Measurements from ENCODE around the gene PDZRN3. TPM values are rescaled to one million over a fixed set of nuclear protein-coding genes. Genes with fewer than 3 reads are reported as not detected.

PDZRN3 gene
- total RNA-seq, 1 experiment from 2014 or later = 12.5 TPM

- ChIA-PET CTCF (no interaction called here), POLR2A (no interaction called here)
- peaks cover 6% of the 10 kb centered on the region for H3K36me3 Mint-ChIP-seq (ENCODE audit: insufficient read depth, unreplicated experiment)
- H3K9me3 Mint-ChIP-seq (ENCODE audit: unreplicated experiment) = no peaks in the 10 kb centered on the region
- peaks cover 33% of the 10 kb centered on the region for H3K4me1 ChIP-seq
- peaks cover 2% of the 10 kb centered on the region; the same call in 1 of the 2 replicates for H3K36me3 ChIP-seq (ENCODE audit: control insufficient read depth, insufficient read depth, low read length)
- TF ChIP-seq, protein P1, sequence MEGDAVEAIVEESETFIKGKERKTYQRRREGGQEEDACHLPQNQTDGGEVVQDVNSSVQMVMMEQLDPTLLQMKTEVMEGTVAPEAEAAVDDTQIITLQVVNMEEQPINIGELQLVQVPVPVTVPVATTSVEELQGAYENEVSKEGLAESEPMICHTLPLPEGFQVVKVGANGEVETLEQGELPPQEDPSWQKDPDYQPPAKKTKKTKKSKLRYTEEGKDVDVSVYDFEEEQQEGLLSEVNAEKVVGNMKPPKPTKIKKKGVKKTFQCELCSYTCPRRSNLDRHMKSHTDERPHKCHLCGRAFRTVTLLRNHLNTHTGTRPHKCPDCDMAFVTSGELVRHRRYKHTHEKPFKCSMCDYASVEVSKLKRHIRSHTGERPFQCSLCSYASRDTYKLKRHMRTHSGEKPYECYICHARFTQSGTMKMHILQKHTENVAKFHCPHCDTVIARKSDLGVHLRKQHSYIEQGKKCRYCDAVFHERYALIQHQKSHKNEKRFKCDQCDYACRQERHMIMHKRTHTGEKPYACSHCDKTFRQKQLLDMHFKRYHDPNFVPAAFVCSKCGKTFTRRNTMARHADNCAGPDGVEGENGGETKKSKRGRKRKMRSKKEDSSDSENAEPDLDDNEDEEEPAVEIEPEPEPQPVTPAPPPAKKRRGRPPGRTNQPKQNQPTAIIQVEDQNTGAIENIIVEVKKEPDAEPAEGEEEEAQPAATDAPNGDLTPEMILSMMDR (IDR thresholded peaks at IDR 0.05; ENCODE audit: insufficient read depth in 1 of 2, low read depth in 1 of 2, low read length in 1 of 2, severe bottlenecking in 1 of 2, unreplicated experiment in 1 of 2) = no peak
- intact Hi-C loops (cut with micrococcal nuclease; ENCODE audit: unreplicated experiment) = loop anchor here (1.0 kb wide), 1 partner anchor 8 kb away; no protein-coding TSS in a partner anchor
- H3K4me3 ChIP-seq (ENCODE audit: low read depth, low read length) = no peak overlapping the region
- H3K27me3 Mint-ChIP-seq (ENCODE audit: insufficient read depth, unreplicated experiment) = no peaks in the 10 kb centered on the region
- no peak for DNase-seq
- no peak overlapping the region for H3K27ac Mint-ChIP-seq (ENCODE audit: unreplicated experiment)
- BruUV-seq (replicated peaks) = no TSS peak
- no peaks in the 10 kb centered on the region for H3K9me3 ChIP-seq
- no peaks in the 10 kb centered on the region for H3K27me3 ChIP-seq (replicated peaks; ENCODE audit: control insufficient read depth, insufficient read depth, low read length)
- H3K4me3 Mint-ChIP-seq (ENCODE audit: unreplicated experiment) = no peak overlapping the region
- peaks cover 20% of the 10 kb centered on the region for H3K4me1 Mint-ChIP-seq (ENCODE audit: low read depth, unreplicated experiment)
Observed at GRCh38 chr3:73605861-73606260, 18.9 kb downstream of the PDZRN3 start.

DNA sequence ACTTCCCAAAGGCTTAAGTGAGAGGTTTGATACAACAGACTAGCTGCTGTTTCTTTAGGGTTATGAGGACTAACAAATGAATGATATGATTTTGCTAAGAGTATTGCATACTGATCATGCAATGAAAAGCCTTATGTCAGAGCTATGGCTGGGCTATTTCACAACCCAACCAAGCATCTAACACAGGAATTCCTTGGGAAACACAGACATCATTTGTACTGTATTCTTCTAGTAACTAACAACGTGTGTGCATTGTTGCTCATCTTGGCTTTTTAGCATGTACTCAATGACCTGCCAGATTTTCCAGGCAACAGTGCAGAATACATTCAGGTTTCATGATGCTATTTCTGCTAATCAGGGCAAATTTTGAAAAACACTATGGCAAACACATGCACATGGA, 19.3 kb downstream of the PDZRN3 start:
- BruUV-seq (replicated peaks) = no TSS peak
- H3K36me3 ChIP-seq (ENCODE audit: control insufficient read depth, insufficient read depth, low read length) = peaks cover 2% of the 10 kb centered on the region; the same call in 1 of the 2 replicates
- TF ChIP-seq, protein P1 (IDR thresholded peaks at IDR 0.05; ENCODE audit: insufficient read depth in 1 of 2, low read depth in 1 of 2, low read length in 1 of 2, severe bottlenecking in 1 of 2, unreplicated experiment in 1 of 2) = no peak

DNA sequence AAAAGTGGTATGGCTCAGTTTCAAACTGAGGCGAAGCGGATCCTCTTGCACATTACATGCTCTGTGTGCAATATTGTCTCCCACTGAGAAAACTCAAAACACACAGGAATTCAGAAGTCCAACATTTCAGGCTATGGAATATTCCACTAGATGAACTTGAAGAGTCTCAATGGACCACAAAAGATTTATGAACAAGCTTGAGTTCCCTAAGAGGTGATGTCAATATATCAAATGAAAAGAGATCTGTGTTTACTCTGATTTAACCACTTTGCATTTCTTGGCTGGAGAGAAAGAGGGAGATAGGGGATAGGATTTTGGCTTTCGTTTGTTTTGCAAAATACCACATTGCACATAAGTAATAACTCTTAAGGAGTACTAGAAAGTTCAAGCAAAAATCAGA, 20.3 kb downstream of the PDZRN3 start:
- Mint-ChIP-seq H3K4me3 (ENCODE audit: unreplicated experiment) (no peak overlapping the region), H3K4me1 (ENCODE audit: low read depth, unreplicated experiment) (peaks cover 20% of the 10 kb centered on the region), H3K9me3 (ENCODE audit: unreplicated experiment) (no peaks in the 10 kb centered on the region), H3K27me3 (ENCODE audit: insufficient read depth, unreplicated experiment) (no peaks in the 10 kb centered on the region), H3K36me3 (ENCODE audit: insufficient read depth, unreplicated experiment) (peaks cover 6% of the 10 kb centered on the region), H3K27ac (ENCODE audit: unreplicated experiment) (no peak overlapping the region)
- peaks cover 19% of the 10 kb centered on the region for H3K4me1 ChIP-seq
- H3K4me3 ChIP-seq (ENCODE audit: low read depth, low read length) = no peak overlapping the region
- intact Hi-C loops (cut with micrococcal nuclease; ENCODE audit: unreplicated experiment) = no loop called here
- no TSS peak for BruUV-seq (replicated peaks)
- H3K27me3 ChIP-seq (replicated peaks; ENCODE audit: control insufficient read depth, insufficient read depth, low read length) = no peaks in the 10 kb centered on the region
- H3K9me3 ChIP-seq = no peaks in the 10 kb centered on the region
- ChIA-PET CTCF (interaction anchor here (1.2 kb wide), 1 partner anchor 20 kb away, joined by 3 read pairs; no protein-coding TSS in a partner anchor), POLR2A (no interaction called here)
- TF ChIP-seq, protein P1 (IDR thresholded peaks at IDR 0.05; ENCODE audit: insufficient read depth in 1 of 2, low read depth in 1 of 2, low read length in 1 of 2, severe bottlenecking in 1 of 2, unreplicated experiment in 1 of 2) = no peak
- H3K36me3 ChIP-seq (ENCODE audit: control insufficient read depth, insufficient read depth, low read length) = peaks cover 2% of the 10 kb centered on the region; the same call in 1 of the 2 replicates
- DNase-seq = no peak

More for the DNA sequence above, 19.3 kb downstream of the PDZRN3 start:
- POLR2A ChIA-PET = no interaction called here
- H3K4me3 Mint-ChIP-seq (ENCODE audit: unreplicated experiment) = no peak overlapping the region
- no peak for DNase-seq
- Histone ChIP-seq H3K27me3 (replicated peaks; ENCODE audit: control insufficient read depth, insufficient read depth, low read length) (no peaks in the 10 kb centered on the region), H3K4me1 (peaks cover 29% of the 10 kb centered on the region), H3K4me3 (ENCODE audit: low read depth, low read length) (no peak overlapping the region), H3K9me3 (no peaks in the 10 kb centered on the region)
- no peak overlapping the region for H3K27ac Mint-ChIP-seq (ENCODE audit: unreplicated experiment)
- no peaks in the 10 kb centered on the region for H3K9me3 Mint-ChIP-seq (ENCODE audit: unreplicated experiment)
- CTCF ChIA-PET = no interaction called here
- intact Hi-C loops (cut with micrococcal nuclease; ENCODE audit: unreplicated experiment) = loop anchor here (1.0 kb wide), 1 partner anchor 9 kb away; no protein-coding TSS in a partner anchor
- no peaks in the 10 kb centered on the region for H3K27me3 Mint-ChIP-seq (ENCODE audit: insufficient read depth, unreplicated experiment)
- peaks cover 6% of the 10 kb centered on the region for H3K36me3 Mint-ChIP-seq (ENCODE audit: insufficient read depth, unreplicated experiment)
- peaks cover 20% of the 10 kb centered on the region for H3K4me1 Mint-ChIP-seq (ENCODE audit: low read depth, unreplicated experiment)
